Mucosa of gallbladder (tissue), 1 donor: Measurements from ENCODE around the gene DMAC2L. TPM values are rescaled to one million over a fixed set of nuclear protein-coding genes. Genes with fewer than 3 reads are reported as not detected.
"Not testable (repeated sequence)": the region's sequence is repeated elsewhere in the genome, so short reads cannot be mapped to it uniquely, and the experiment has no call there.

Experiments used
- DNase-seq: peaks from one replicate; pipeline ENCODE4 v3.0.0-alpha.2; 2020; ENCODE audit warnings: low spot score
- total RNA-seq: library from RNA; stranded (reverse); gene quantifications from one replicate; pipeline ENCODE4 v1.2.1, GENCODE V29; 2021
- donor health status: DM: no; HTN: no; CAD: no.

Gene DMAC2L
- total RNA-seq, 1 donor from 2014 or later = 15.9 TPM

- no peak for DNase-seq
Observed at GRCh38 chr14:50354527-50354926, 42.4 kb downstream of the DMAC2L start.

GRCh38 chr14:50355692-50356091 lies 43.6 kb downstream of the DMAC2L start:
- DNase-seq = no peak

DNA sequence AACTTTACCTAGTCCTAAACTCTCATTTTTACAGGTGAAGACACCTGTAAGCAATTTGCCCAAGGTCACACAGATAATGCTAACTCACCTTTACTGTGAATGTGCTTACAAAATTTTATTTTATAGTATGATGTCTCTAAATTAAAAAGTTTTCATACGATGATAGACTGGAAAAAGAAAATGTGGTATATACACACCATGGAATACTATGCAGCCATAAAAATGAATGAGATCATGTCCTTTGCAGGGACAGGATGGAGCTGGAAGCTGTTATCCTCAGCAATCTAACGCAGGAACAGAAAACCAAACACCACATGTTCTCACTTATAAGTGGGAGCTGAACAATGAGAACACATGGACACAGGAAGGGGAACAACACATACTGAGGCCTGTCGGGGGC lies 44.2 kb downstream of the DMAC2L start:
- not testable (repeated sequence) for DNase-seq

- DNase-seq = no peak
Observed at GRCh38 chr14:50357124-50357523, 45.0 kb downstream of the DMAC2L start.

DNA sequence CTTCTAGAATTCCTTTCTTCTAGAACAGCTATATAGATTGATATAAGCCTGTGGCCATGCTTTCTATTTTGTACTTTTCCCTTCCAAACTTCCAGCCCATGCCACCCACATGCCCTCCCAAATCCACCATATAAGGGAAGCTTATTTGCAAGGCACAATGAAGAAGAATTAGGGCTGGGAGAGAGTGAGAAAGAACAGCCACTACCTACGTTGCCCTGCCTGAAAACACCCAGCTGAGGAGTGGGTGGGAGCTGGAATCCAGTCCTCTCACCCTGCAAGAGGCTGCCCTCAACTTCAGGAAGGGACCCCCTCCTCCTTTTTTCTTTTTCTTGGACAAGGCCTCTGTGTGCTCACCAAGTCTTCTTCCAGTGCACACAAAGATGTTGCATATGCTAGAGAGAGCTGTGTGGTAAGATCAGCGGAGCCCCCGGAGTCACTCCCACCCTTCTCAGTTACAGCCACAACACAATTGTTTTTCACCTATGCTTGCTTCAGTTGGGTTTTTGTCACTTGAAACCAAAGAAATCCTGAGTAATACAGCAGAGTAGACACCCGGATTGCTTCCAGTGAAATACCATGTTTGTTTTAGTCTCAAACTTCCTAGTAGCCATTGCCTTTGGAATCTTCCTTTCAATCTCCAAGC lies 45.8 kb downstream of the DMAC2L start:
- DNase-seq = no peak

- no peak for DNase-seq
Observed at GRCh38 chr14:50359631-50360030, 47.5 kb downstream of the DMAC2L start.

GRCh38 chr14:50360093-50360492 lies 48.0 kb downstream of the DMAC2L start:
- no peak for DNase-seq

- DNase-seq = no peak
Observed at GRCh38 chr14:50360851-50361250, 48.7 kb downstream of the DMAC2L start.

DNA sequence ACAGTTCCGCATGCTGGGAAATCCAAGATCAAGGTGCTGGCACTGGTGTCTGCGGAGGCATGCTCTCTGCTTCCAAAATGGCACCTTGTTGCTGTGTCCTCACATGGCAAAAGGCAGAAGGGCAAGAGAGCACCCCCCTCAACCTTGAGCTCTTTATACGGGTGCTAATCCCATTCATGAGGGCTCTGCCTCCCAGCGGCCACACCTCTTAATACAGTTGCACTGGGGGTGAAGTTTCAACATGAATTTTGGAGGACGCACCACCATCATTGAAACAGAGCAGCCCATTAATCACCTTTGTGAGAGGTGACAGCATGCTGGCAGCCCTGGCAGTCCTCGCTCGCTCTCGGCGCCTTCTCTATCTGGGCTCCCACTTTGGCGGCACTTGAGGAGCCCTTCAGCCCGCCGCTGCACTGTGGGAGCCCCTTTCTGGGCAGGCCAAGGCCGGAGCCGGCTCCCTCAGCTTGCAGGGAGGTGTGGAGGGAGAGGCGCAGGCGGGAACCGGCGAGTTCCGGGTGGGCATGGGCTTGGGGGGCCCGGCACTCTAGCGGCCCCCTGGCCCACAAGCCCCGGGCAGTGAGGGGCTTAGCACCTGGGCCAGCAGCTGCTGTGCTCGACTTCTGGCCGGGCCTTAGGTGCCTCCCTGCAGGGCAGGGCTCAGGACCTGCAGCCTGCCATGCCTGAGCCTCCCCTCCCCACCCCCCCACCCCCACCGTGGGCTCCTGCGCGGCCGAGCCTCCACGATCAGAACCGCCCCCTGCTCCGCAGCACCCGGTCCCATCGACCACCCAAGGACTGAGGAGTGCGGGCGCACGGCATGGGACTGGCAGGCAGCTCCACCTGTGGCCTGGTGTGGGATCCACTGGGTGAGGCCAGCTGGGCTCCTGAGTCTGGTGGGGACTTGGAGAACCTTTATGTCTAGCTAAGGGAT lies 49.6 kb downstream of the DMAC2L start:
- DNase-seq = not testable (repeated sequence)

DNA sequence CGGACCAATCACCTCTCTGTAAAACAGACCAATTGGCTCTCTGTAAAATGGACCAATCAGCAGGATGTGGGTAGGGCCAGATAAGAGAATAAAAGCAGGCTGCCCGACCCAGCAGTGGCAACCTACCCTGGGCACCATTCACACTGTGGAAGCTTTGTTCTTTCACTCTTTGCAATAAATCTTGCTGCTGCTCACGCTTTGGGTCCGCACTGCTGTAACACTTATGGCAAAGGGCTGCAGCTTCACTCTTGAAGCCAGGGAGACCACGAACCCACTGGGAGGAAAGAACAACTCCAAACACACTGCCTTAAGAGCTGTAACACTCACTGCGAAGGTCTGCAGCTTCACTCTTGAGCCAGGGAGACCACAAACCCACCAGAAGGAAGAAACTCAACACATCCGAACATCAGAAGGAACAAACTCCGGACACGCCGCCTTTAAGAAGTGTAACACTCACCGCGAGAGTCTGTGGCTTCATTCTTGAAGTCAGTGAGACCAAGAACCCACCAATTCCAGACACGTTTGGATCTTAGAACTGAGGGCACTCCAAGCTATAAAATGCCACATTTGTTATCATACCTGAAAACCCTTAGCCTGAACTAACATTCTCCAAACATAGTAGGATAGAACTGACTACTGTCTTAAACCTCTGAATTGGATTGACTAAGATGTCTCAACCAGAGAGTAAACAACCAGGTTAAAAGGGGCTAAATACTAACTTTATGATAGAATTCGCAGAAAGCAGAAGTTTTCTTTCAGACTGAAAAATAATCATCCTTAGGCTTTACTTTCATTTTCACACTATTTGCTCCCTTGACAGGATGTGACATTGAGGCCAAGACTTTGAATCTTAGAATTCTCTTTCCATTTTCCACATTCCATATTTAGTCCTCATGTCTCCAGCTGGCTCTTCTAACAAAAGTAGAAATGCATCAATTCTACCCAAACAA lies 50.9 kb downstream of the DMAC2L start:
- DNase-seq = no peak

DNA sequence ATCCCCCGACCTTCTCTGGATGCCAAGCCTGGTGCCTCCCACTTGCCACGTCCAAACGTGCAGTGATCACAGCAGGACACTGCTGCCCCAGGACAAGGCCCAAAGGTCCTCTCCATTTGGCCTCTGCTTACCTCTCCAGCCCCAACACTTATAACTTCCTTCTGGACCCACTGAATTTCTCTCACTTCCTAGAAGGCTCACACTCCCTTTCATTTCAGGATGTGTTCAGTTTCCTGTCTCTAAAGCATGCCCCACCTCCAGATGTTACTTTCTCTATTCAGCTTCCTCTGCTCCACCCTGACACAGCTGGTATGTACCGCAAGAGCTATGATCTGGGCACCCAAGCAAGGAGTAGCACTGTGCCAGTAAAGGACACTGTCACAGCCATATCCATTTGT lies 51.6 kb downstream of the DMAC2L start:
- no peak for DNase-seq

GRCh38 chr14:50364792-50365191 lies 52.7 kb downstream of the DMAC2L start:
- DNase-seq = no peak

- DNase-seq = not testable (repeated sequence)
Observed at GRCh38 chr14:50365572-50365971, 53.4 kb downstream of the DMAC2L start.

- no peak for DNase-seq
Observed at GRCh38 chr14:50366115-50366514, 54.0 kb downstream of the DMAC2L start.

DNA sequence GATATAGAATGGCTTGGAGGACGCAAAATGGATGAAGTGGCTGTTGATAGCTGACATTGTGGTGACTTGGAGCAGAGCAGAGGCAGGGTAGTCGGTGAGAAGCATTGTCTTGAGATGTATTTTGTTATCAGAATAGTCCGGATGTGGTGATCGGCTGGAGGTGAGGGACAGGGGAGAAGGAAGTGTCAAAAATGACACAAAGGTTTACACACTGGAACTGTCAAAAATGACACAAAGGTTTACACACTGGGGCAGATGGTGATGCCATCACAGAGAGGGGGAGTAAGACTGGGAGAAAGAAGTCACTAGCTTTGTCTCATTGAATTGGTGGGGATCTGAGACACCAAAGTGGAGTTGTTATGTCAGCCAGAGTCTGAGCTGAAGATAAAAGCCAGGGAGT lies 54.5 kb downstream of the DMAC2L start:
- no peak for DNase-seq

GRCh38 chr14:50371546-50371945 lies 59.4 kb downstream of the DMAC2L start:
- no peak for DNase-seq

GRCh38 chr14:50373959-50374358 lies 61.8 kb downstream of the DMAC2L start:
- DNase-seq = no peak

GRCh38 chr14:50375760-50376159 lies 63.6 kb downstream of the DMAC2L start:
- DNase-seq = no peak
